Loucy (cell line): Measurements from ENCODE around the gene ADGRD1.

Experiments
- EZH2phosphoT487 ChIP-seq: fragments of 200-600 bp; IDR thresholded peaks from 2 replicates; pipeline ENCODE4 v1.6.1; 2018; ENCODE audit warnings: antibody characterized with exemption, mild to moderate bottlenecking, moderate library complexity, borderline replicate concordance
- TF ChIP-seq, protein P1 (sequence below): fragments of 200-600 bp; sonication (generic); conservative IDR thresholded peaks from 2 replicates; pipeline ENCODE4 v1.5.1; 2014; ENCODE audit warnings: mild to moderate bottlenecking, antibody characterized with exemption, low read length

DNA sequence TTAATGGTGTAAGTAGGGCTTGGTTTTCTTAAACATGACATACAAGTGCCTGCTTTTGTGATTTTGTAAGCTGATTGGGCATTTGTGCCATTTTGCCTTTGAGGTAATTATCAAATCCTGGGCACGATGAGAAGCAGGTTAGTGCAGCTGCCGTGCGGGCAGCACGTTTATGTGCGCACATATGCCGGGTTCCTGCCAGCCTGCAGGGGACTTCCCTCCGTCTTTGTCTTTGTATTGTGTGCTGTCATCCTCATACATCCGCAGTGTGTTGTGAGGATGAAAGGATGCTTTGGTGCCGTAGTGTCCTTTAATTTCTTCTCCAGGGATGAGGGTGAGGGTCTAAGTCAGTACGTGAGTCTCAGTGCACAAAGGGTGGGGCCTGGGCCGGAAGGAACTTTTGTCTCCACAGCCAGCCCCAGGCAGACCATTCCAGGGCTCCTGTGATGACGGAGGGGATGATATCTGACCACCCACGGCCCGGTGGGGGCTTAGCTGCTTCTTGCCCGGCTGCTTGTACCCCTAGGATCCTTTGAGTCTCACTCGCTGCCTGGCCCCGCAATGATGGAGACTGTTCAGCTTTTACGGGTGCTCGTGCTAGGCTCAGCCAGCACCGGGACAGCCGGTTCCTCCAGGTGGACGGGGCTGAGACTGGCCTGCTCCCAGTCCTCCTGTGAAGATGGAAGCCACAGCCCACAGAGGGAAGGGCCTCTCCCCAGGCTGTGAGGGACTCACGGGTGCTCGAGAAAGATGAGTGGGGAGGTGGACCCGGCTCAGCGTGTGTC is 54.6 kb downstream of the ADGRD1 start:
- TF ChIP-seq, protein P1, sequence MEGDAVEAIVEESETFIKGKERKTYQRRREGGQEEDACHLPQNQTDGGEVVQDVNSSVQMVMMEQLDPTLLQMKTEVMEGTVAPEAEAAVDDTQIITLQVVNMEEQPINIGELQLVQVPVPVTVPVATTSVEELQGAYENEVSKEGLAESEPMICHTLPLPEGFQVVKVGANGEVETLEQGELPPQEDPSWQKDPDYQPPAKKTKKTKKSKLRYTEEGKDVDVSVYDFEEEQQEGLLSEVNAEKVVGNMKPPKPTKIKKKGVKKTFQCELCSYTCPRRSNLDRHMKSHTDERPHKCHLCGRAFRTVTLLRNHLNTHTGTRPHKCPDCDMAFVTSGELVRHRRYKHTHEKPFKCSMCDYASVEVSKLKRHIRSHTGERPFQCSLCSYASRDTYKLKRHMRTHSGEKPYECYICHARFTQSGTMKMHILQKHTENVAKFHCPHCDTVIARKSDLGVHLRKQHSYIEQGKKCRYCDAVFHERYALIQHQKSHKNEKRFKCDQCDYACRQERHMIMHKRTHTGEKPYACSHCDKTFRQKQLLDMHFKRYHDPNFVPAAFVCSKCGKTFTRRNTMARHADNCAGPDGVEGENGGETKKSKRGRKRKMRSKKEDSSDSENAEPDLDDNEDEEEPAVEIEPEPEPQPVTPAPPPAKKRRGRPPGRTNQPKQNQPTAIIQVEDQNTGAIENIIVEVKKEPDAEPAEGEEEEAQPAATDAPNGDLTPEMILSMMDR, result no peak
- TF ChIP-seq EZH2phosphoT487, result no peak
